AG04449 (cell line): ENCODE data around the gene FAM241A.

Source experiments
- CTCF ChIA-PET: fragments of 350-600 bp; formaldehyde crosslinking; extraction: SDS; loops from one replicate; lab custom pipeline; 2021; ENCODE audit warnings: antibody characterized with exemption; lab: Yijun Ruan, JAX
- POLR2A ChIA-PET: fragments of 400-600, 350-600 bp; formaldehyde crosslinking; extraction: SDS; loops from one replicate; lab custom pipeline; 2020; ENCODE audit warnings: antibody characterized with exemption, inconsistent platforms; lab: Yijun Ruan, JAX
- DNase-seq: peaks from one replicate; pipeline ENCODE4 v3.0.0-alpha.2; 2010; ENCODE audit warnings: low read depth, low spot score
- H3K4me3 ChIP-seq: 2 replicates; pipeline ENCODE4 v1.5.1; 2011; ENCODE audit warnings: low read depth, mild to moderate bottlenecking, control low read depth, low read length
- CTCF ChIP-seq: IDR thresholded peaks from one replicate; pipeline ENCODE4 v1.5.1; 2011; ENCODE audit warnings: mild to moderate bottlenecking, moderate library complexity, low read length, control low read depth, inconsistent platforms; ENCODE audit not compliant: insufficient read depth; ENCODE audit errors: missing control alignments

The FAM241A gene

GRCh38 chr4:112145326-112145789 is at the start of gene FAM241A:
Gene FAM241A (plus strand): TSS chr4:112145454. CDS start chr4:112145581, 127 bp downstream.
- TF ChIP-seq CTCF: no peak
- no peak for DNase-seq
- CTCF ChIA-PET: no interaction called here

DNA sequence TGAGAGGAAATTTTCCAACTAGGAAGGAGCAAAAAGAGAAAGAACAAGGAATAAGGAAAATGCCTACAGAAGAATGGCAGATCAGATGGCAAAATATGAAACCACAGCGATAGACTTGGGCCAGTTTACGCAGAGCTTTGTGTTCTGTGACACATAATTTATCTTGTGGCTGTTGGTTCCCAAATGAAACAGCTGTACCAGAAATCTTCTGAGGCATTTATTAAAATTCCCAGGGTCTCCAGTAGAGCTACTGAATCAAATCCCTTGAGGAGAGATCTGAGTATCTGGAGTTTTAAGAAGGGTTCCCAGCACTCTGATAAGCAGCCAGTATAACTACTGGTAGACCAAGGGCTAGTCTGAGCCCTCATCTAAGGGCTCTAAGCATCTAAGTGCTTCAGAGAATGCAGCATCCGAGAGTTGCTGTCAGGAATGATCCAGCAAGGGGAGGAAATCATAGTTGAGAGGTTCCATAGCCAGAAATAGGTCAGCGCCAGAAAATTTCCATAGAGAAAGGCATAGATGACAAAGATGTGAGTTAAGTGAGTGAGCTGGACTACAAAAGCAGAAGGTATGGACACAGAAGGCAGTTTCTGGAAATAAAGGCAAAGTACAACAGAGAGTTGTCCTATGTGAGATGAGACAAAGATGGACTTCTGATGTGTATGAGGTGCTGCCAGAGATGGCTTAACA is 46.3 kb upstream of the FAM241A start:
- DNase-seq: no peak
- ChIA-PET POLR2A (no interaction called here), CTCF (interaction anchor here (0.7 to 17.6 kb wide), 33 partner anchors 10 to 505 kb away, joined by 3 to 373 read pairs (median 5); partner anchors contain the start of genes ALPK1 and AP1AR)
- no peak overlapping the region for H3K4me3 ChIP-seq
- no peak for TF ChIP-seq CTCF

More at GRCh38 chr4:112145326-112145789, at the start of gene FAM241A:
- peak within 1 kb of the TSS; percentile 68 for H3K4me3 ChIP-seq
- POLR2A ChIA-PET: no interaction called here

DNA sequence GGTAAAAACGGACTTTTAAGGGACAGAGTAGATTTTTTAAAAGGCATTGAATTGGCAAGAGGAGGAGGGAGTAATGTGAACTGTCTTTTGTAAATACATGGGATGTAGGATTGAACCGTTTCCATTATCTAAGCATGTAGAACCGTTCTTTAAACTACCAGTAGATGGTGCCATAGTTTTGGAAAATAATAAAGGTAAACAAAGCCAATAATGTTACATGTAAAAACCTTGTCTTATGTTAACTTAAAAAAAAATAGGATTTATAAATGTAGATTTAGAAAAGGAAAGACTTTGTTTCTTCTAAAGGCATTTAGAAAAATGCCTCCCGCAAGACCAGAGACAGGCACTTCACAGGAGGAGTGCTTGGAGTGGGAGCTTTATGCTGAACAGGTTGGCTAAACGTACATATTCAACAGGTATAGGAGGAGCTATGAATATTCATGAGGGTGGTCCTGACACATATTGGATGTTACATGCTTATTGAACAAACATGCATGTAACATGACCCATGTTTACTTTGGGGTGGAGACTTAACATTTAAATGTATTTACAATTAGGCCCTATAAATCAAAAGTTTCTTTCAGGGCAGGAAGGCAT is 45.5 kb upstream of the FAM241A start:
- no peak overlapping the region for H3K4me3 ChIP-seq
- DNase-seq: no peak
- ChIA-PET POLR2A (no interaction called here), CTCF (interaction anchor here (0.7 to 17.6 kb wide), 35 partner anchors 10 to 666 kb away, joined by 3 to 373 read pairs (median 5); partner anchors contain the start of gene AP1AR)
- TF ChIP-seq CTCF: peak; percentile 40

- H3K4me3 ChIP-seq: no peak overlapping the region
- ChIA-PET POLR2A (no interaction called here), CTCF (interaction anchor here (1.0 to 17.6 kb wide), 3 partner anchors 134 to 164 kb away, joined by 3 to 373 read pairs (median 10); partner anchors contain the start of gene AP1AR)
- DNase-seq: no peak
- no peak for TF ChIP-seq CTCF
Observed at GRCh38 chr4:112102875-112103370, 42.3 kb upstream of the FAM241A start.

DNA sequence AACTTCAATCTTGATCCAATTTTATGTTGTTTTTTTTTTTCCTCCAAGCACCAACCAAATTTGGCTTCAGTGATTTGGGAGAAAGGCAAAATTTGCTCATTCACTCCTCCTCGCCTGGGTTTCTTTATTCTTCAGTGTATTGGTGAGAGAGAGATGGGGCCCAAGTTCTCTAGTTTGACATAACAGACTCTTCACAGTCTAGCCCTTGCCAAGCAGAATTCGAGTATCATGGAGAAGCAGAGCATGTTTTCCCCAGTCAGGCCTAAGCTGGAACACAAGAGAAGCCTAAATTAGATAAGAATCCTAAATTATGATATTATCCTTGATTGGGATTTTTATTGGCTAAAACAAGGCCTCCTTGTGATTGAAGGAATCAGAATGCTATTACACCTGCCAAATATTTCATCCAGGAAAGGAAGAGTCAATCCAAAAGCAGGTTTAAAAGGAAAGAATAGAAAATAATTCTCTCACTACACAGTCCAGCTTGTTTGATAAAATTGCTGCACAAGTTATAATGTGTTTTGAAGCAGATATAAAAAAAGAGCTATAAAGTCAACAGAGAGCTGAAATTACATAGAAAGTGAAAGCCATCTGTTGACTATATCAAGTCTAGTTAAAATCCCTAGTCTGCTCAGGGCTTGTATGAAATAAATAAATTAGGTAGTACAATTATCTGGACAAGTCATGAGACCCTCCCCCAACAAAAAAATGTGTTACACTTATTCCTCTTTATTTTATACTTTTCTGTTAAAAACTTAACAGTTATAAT is 39.9 kb upstream of the FAM241A start:
- CTCF ChIA-PET: interaction anchor here (0.9 to 17.6 kb wide), 4 partner anchors 109 to 500 kb away, joined by 3 to 373 read pairs (median 3); partner anchors contain the start of gene AP1AR
- no peak overlapping the region for H3K4me3 ChIP-seq
- no peak for TF ChIP-seq CTCF
- no peak for DNase-seq
- POLR2A ChIA-PET: no interaction called here
